Muscle layer of duodenum (tissue), 2 donors: Measurements from ENCODE around the gene ACTC1.

Source experiments
- H3K27ac ChIP-seq: one replicate; pipeline ENCODE4 v1.7.0; 2013; ENCODE audit warnings: mild to moderate bottlenecking, low read length
- H3K27me3 ChIP-seq: one replicate; pipeline ENCODE4 v1.7.0; 2013; ENCODE audit warnings: low read depth, mild to moderate bottlenecking, control low read depth, low read length
- H3K36me3 ChIP-seq, 2 donors: one replicate each; pipeline ENCODE4 v1.7.0; 2013; ENCODE audit warnings: low read length in 2 of 2, control low read depth in 1 of 2, mild to moderate bottlenecking in 1 of 2; ENCODE audit not compliant: insufficient read depth in 2 of 2, control insufficient read depth in 1 of 2
- H3K4me1 ChIP-seq, 2 donors: one replicate each; pipeline ENCODE4 v1.7.0; 2013; ENCODE audit warnings: low read length in 2 of 2, mild to moderate bottlenecking in 2 of 2, control low read depth in 1 of 2, moderate library complexity in 1 of 2; ENCODE audit not compliant: insufficient read depth in 2 of 2, control insufficient read depth in 1 of 2
- H3K4me3 ChIP-seq, 2 donors: one replicate each; pipeline ENCODE4 v1.7.0; 2013; ENCODE audit warnings: low read length in 2 of 2, low read depth in 1 of 2, mild to moderate bottlenecking in 1 of 2
- H3K9me3 ChIP-seq, 2 donors: one replicate each; pipeline ENCODE4 v1.7.0; 2013; ENCODE audit warnings: low read length in 2 of 2, control low read depth in 1 of 2, mild to moderate bottlenecking in 1 of 2; ENCODE audit not compliant: control insufficient read depth in 1 of 2
- donor health status: healthy.

The ACTC1 gene

DNA sequence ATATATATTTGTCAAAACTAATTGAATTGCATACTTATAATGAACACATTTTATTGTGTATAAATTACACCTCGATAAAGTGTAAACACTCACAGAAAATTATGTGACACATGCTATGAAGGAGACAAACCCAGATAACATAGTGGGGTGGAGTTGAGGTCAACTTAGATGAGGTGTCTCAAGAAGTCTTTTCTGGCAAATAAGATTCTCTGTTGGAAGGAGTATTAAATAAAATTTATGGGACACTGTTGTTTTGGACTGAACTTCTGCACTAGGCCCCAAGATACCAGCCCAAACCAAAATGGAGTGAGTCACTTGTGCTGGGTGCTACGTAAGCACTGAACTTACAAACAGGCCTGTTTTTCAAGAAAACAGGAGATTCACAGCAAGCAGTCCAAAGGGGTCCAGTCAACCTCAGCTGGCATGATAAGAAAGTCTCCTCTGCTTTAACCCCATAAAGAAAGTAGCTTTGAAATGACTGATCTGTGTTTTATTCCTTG is 18.7 kb downstream of the ACTC1 start:
- Histone ChIP-seq H3K4me3 (no peak overlapping the region), H3K27me3 (no peaks in the 10 kb centered on the region), H3K9me3 (no peaks in the 10 kb centered on the region), H3K27ac (no peak overlapping the region), H3K4me1 (no peaks in the 10 kb centered on the region), H3K36me3 (no peaks in the 10 kb centered on the region)

DNA sequence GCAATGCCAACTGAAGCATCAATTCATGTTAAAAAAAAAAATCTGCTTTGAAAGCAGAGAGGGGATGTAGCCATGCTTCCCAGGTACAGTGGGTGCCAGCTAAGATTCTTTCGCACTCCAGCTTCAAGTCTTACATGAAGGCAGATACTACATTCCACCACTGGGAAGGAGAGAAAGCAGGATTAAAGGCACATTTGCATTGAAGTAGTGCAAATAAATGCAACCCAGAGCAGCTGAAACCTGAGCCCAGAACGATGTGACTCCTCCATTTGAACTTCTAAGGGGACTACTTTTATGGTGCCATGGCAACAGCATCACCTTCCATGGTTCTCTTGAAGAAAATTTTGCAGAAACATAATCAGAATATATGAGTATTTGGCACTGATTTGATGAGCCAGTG is 21.4 kb downstream of the ACTC1 start:
- H3K27me3 ChIP-seq, result no peaks in the 10 kb centered on the region
- no peak overlapping the region for H3K4me3 ChIP-seq
- H3K9me3 ChIP-seq, result no peaks in the 10 kb centered on the region
- no peaks in the 10 kb centered on the region for H3K36me3 ChIP-seq
- H3K27ac ChIP-seq, result no peak overlapping the region
- H3K4me1 ChIP-seq, result no peaks in the 10 kb centered on the region

GRCh38 chr15:34773013-34773412 is 22.3 kb downstream of the ACTC1 start:
- Histone ChIP-seq H3K4me1 (no peaks in the 10 kb centered on the region), H3K9me3 (no peaks in the 10 kb centered on the region), H3K27me3 (no peaks in the 10 kb centered on the region), H3K36me3 (no peaks in the 10 kb centered on the region), H3K27ac (no peak overlapping the region), H3K4me3 (no peak overlapping the region)

GRCh38 chr15:34772312-34772711 is 23.0 kb downstream of the ACTC1 start:
- Histone ChIP-seq H3K36me3 (no peaks in the 10 kb centered on the region), H3K4me1 (no peaks in the 10 kb centered on the region), H3K9me3 (no peaks in the 10 kb centered on the region), H3K4me3 (no peak overlapping the region), H3K27me3 (no peaks in the 10 kb centered on the region), H3K27ac (no peak overlapping the region)

GRCh38 chr15:34769711-34770110 is 25.6 kb downstream of the ACTC1 start:
- no peaks in the 10 kb centered on the region for H3K27me3 ChIP-seq
- H3K9me3 ChIP-seq, result no peaks in the 10 kb centered on the region
- H3K27ac ChIP-seq, result no peak overlapping the region
- H3K4me3 ChIP-seq, result no peak overlapping the region
- no peaks in the 10 kb centered on the region for H3K4me1 ChIP-seq
- no peaks in the 10 kb centered on the region for H3K36me3 ChIP-seq

DNA sequence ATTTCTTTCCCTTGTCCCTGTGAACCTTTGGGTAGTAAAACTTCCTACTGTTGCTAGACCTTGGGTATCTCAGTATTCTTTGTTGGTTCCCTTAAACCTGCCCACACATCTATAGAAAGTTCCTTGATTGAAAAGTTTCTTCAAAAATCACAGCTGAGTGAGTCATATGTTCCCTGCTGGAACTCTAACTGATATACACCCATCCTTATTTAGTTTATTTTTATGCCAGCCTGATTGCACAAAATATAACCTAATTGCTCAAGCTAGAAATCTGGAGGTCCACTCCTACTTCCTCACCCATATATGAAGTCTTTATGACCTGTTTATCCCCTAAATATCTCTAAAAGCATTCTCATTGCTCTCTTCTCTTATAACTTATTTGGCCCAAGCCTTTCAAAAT is 26.8 kb downstream of the ACTC1 start:
- no peaks in the 10 kb centered on the region for H3K9me3 ChIP-seq
- no peak overlapping the region for H3K4me3 ChIP-seq
- no peak overlapping the region for H3K27ac ChIP-seq
- no peaks in the 10 kb centered on the region for H3K36me3 ChIP-seq
- no peaks in the 10 kb centered on the region for H3K4me1 ChIP-seq
- no peaks in the 10 kb centered on the region for H3K27me3 ChIP-seq

GRCh38 chr15:34765741-34766140 is 29.6 kb downstream of the ACTC1 start:
- H3K27me3 ChIP-seq, result no peaks in the 10 kb centered on the region

GRCh38 chr15:34760909-34761308 is 34.4 kb downstream of the ACTC1 start:
- Histone ChIP-seq H3K36me3 (no peaks in the 10 kb centered on the region), H3K4me1 (no peaks in the 10 kb centered on the region), H3K9me3 (no peaks in the 10 kb centered on the region), H3K27me3 (no peaks in the 10 kb centered on the region), H3K27ac (no peak overlapping the region), H3K4me3 (no peak overlapping the region)

More at GRCh38 chr15:34765741-34766140, 29.6 kb downstream of the ACTC1 start:
- H3K27ac ChIP-seq, result no peak overlapping the region
- H3K4me3 ChIP-seq, result no peak overlapping the region
- H3K9me3 ChIP-seq, result no peaks in the 10 kb centered on the region
- no peaks in the 10 kb centered on the region for H3K4me1 ChIP-seq
- H3K36me3 ChIP-seq, result no peaks in the 10 kb centered on the region

GRCh38 chr15:34759992-34760391 is 35.4 kb downstream of the ACTC1 start:
- H3K27ac ChIP-seq, result no peak overlapping the region
- peaks cover 4% of the 10 kb centered on the region for H3K27me3 ChIP-seq
- no peaks in the 10 kb centered on the region for H3K9me3 ChIP-seq
- H3K4me1 ChIP-seq, result peaks cover 0 to 3% of the 10 kb centered on the region in 2 donors
- H3K36me3 ChIP-seq, result no peaks in the 10 kb centered on the region
- no peak overlapping the region for H3K4me3 ChIP-seq

DNA sequence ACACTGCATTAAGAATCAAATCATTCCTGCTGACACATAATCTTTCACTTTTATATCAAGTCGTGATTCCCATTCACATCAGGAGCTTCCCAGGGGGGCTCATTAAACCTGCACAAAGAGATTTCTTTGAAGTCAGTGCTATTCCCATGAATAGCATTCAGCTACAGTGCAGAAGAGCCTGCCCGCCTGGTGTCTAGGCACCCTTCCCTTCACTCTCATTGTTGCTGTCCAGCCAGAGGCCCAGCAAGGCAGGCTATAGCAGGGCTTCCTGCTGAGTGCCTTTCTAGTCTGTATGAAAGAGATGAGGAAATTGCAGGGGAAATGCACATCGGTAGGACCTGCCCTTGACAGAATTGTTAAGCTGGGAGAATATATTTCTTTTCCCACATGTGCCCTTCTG is 36.0 kb downstream of the ACTC1 start:
- H3K36me3 ChIP-seq, result no peaks in the 10 kb centered on the region
- no peaks in the 10 kb centered on the region for H3K9me3 ChIP-seq
- no peak overlapping the region for H3K4me3 ChIP-seq
- H3K27me3 ChIP-seq, result peaks cover 5% of the 10 kb centered on the region
- H3K27ac ChIP-seq, result no peak overlapping the region
- H3K4me1 ChIP-seq, result peaks cover 0 to 10% of the 10 kb centered on the region in 2 donors

- Histone ChIP-seq H3K27ac (no peak overlapping the region), H3K27me3 (peaks cover 14% of the 10 kb centered on the region)
Measured at GRCh38 chr15:34757262-34757661, 38.1 kb downstream of the ACTC1 start.

DNA sequence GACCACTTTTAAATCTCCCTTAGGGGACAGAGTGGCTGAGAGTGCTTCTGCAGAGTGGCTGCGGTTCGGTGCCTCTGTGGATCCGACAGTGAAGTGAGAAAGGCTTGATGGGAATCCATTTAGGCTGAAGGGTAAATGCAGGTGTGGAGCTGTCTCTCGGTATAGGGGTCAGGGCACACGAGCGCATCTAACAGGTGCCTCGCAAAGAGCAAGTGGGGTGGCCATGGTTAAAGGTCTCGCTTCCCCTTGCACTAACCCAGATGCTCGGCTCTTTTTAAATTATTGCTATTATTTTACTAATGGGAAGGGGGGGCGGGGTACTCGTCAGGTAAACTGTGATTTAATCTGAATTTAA is 40.0 kb downstream of the ACTC1 start:
- Histone ChIP-seq H3K4me1 (peaks cover 0 to 12% of the 10 kb centered on the region in 2 donors), H3K27me3 (peaks cover 14% of the 10 kb centered on the region), H3K4me3 (peak overlapping the region in 1 of 2 donors; percentile 52), H3K36me3 (no peaks in the 10 kb centered on the region), H3K27ac (no peak overlapping the region), H3K9me3 (no peaks in the 10 kb centered on the region)

More at GRCh38 chr15:34757262-34757661, 38.1 kb downstream of the ACTC1 start:
- H3K36me3 ChIP-seq, result no peaks in the 10 kb centered on the region
- H3K4me3 ChIP-seq, result no peak overlapping the region
- no peaks in the 10 kb centered on the region for H3K9me3 ChIP-seq
- peaks cover 0 to 12% of the 10 kb centered on the region in 2 donors for H3K4me1 ChIP-seq
